SK-N-SH (cell line): Measurements from ENCODE around the gene TGM4. TPM values are rescaled to one million over a fixed set of nuclear protein-coding genes. Genes with fewer than 3 reads are reported as not detected.

Experiments
- CTCF ChIA-PET: fragments of 300-600, 350-600 bp; formaldehyde crosslinking; extraction: SDS; loops from one replicate; lab custom pipeline; 2021; lab: Yijun Ruan, JAX
- POLR2A ChIA-PET: fragments of 350-600 bp; sonication (Branson Sonifier 250); formaldehyde crosslinking; extraction: SDS; loops from one replicate; lab custom pipeline; 2020; ENCODE audit warnings: antibody characterized with exemption, inconsistent platforms; lab: Yijun Ruan, JAX
- DNase-seq: peaks from one replicate; pipeline ENCODE4 v3.0.0; 2012
- H2AFZ ChIP-seq: fragments of 200-600 bp; sonication (generic); 2 replicates; pipeline ENCODE4 v1.8.1; 2016; ENCODE audit warnings: antibody characterized with exemption, mild to moderate bottlenecking, low read depth
- H3F3A ChIP-seq: fragments of 200-600 bp; sonication (generic); replicated peaks from 2 replicates; pipeline ENCODE3; 2016; ENCODE audit warnings: antibody characterized with exemption, mild to moderate bottlenecking; ENCODE audit not compliant: insufficient read depth
- H3K27ac ChIP-seq, 2 experiments: fragments of 200-500 bp in 1 of 2; fragments of 200-600 bp in 1 of 2; sonication (Bioruptor generic) in 1 of 2; sonication (generic), shearing (Covaris generic) in 1 of 2; 2 replicates each; pipeline versions ENCODE4 v1.5.1 to v1.6.1; 2014 to 2016; ENCODE audit warnings: low read depth in 2 of 2, inconsistent platforms in 1 of 2, low read length in 1 of 2, mild to moderate bottlenecking in 1 of 2, mixed read lengths in 1 of 2
- H3K27me3 ChIP-seq: fragments of 200-600 bp; sonication (generic), shearing (Covaris generic); 2 replicates; pipeline ENCODE4 v1.6.1; 2016; ENCODE audit warnings: mixed run types; ENCODE audit not compliant: insufficient read depth
- H3K36me3 ChIP-seq, 2 experiments: fragments of 200-500 bp in 1 of 2; fragments of 200-600 bp in 1 of 2; sonication (Bioruptor generic) in 1 of 2; sonication (generic) in 1 of 2; replicated peaks in 1 of 2; 2 replicates each; pipeline versions ENCODE3 to v1.5.1; 2014 to 2016; ENCODE audit warnings: low read length in 1 of 2, mild to moderate bottlenecking in 1 of 2; ENCODE audit not compliant: insufficient read depth in 2 of 2, control insufficient read depth in 1 of 2
- H3K4me1 ChIP-seq, 2 experiments: fragments of 200-500 bp in 1 of 2; fragments of 200-600 bp in 1 of 2; sonication (Bioruptor generic) in 1 of 2; sonication (generic), shearing (Covaris generic) in 1 of 2; 2 replicates each; pipeline versions ENCODE4 v1.5.1 to v1.6.1; 2014 to 2016; ENCODE audit warnings: low read depth in 1 of 2, low read length in 1 of 2, mixed run types in 1 of 2; ENCODE audit not compliant: insufficient read depth in 2 of 2, control insufficient read depth in 1 of 2
- H3K4me2 ChIP-seq: fragments of 200-600 bp; sonication (generic), shearing (Covaris generic); 2 replicates; pipeline ENCODE4 v1.6.1; 2017; ENCODE audit warnings: mixed run types
- H3K4me3 ChIP-seq, 2 experiments: fragments of 200-500 bp in 1 of 2; fragments of 200-600 bp in 1 of 2; sonication (Bioruptor generic) in 1 of 2; sonication (generic), shearing (Covaris generic) in 1 of 2; 2 replicates each; pipeline versions ENCODE4 v1.5.1 to v1.8.1; 2014 to 2016; ENCODE audit warnings: low read depth in 2 of 2, inconsistent platforms in 1 of 2, low read length in 1 of 2, mild to moderate bottlenecking in 1 of 2, mixed read lengths in 1 of 2, moderate library complexity in 1 of 2
- H3K79me2 ChIP-seq: fragments of 200-600 bp; sonication (generic); 2 replicates; pipeline ENCODE4 v1.8.1; 2017; ENCODE audit warnings: mild to moderate bottlenecking; ENCODE audit not compliant: insufficient read depth
- H3K9ac ChIP-seq: fragments of 200-600 bp; sonication (generic); 2 replicates; pipeline ENCODE4 v1.6.1; 2017; ENCODE audit warnings: mixed run types
- H3K9me2 ChIP-seq: fragments of 200-600 bp; sonication (generic); 2 replicates; pipeline ENCODE4 v1.6.1; 2017; ENCODE audit warnings: mixed run types
- H3K9me3 ChIP-seq: fragments of 200-600 bp; sonication (generic); 2 replicates; pipeline ENCODE4 v1.6.1; 2017; ENCODE audit warnings: mixed run types, mild to moderate bottlenecking, moderate library complexity
- H4K20me1 ChIP-seq: fragments of 200-600 bp; sonication (generic); 2 replicates; pipeline ENCODE4 v1.6.1; 2017; ENCODE audit warnings: mild to moderate bottlenecking, mixed run types; ENCODE audit not compliant: insufficient read depth
- ELF1 ChIP-seq: IDR thresholded peaks from 2 replicates; pipeline ENCODE4 v1.4.0; 2012
- EZH2phosphoT487 ChIP-seq: fragments of 200-600 bp; sonication (generic); IDR thresholded peaks from 2 replicates; pipeline ENCODE4 v1.6.1; 2017; ENCODE audit warnings: low read depth, mixed run types, mild to moderate bottlenecking, antibody characterized with exemption, moderate library complexity, borderline replicate concordance
- FOSL2 ChIP-seq: IDR thresholded peaks from 2 replicates; pipeline ENCODE4 v1.4.0; 2012; ENCODE audit warnings: low read depth, mild to moderate bottlenecking, moderate library complexity, borderline replicate concordance
- FOXJ3 ChIP-seq: sonication (generic); formaldehyde crosslinking; IDR thresholded peaks from 2 replicates; pipeline ENCODE4 v1.5.1; 2020; ENCODE audit warnings: mild to moderate bottlenecking, missing genetic modification reagents
- FOXM1 ChIP-seq: IDR thresholded peaks from 2 replicates; pipeline ENCODE4 v1.4.0; 2012; ENCODE audit warnings: low read depth, mild to moderate bottlenecking
- JUND ChIP-seq: IDR thresholded peaks from 2 replicates; pipeline ENCODE4 v1.4.0; 2012
- MXI1 ChIP-seq: IDR thresholded peaks from 2 replicates; pipeline ENCODE4 v1.6.1; 2012; ENCODE audit warnings: mild to moderate bottlenecking, low read depth, low read length, improper control_type of control experiment
- NFIC ChIP-seq: IDR thresholded peaks from 2 replicates; pipeline ENCODE4 v1.4.0; 2012; ENCODE audit warnings: borderline replicate concordance
- TEAD4 ChIP-seq: IDR thresholded peaks from 2 replicates; pipeline ENCODE4 v1.4.0; 2012; ENCODE audit warnings: mild to moderate bottlenecking, borderline replicate concordance; ENCODE audit not compliant: insufficient read depth
- WGBS: methylation state at CpG from one replicate; pipeline ENCODE4 v1.1.6; 2017; ENCODE audit warnings: low lambda C conversion rate; 5-methylcytosine and 5-hydroxymethylcytosine counted together
- polyA plus RNA-seq, 3 experiments: library from polyadenylated mRNA; depleted of rRNA; stranded (reverse); fragments of >200 nt; gene quantifications; 2 replicates each; pipeline ENCODE4 v1.2.3, GENCODE V29; 2012
- TF ChIP-seq, protein P1 (sequence below): fragments of 200-600 bp; sonication (generic); IDR thresholded peaks from 2 replicates; pipeline ENCODE4 v1.6.1; 2017; ENCODE audit warnings: antibody characterized with exemption, mild to moderate bottlenecking, moderate library complexity
- TF ChIP-seq, protein P2 (sequence below): IDR thresholded peaks from 2 replicates; pipeline ENCODE4 v1.4.0; 2012; ENCODE audit warnings: low read depth, borderline replicate concordance
- TF ChIP-seq, protein P3 (sequence below): fragments of 150-350 bp; IDR thresholded peaks from 2 replicates; pipeline ENCODE4 v1.6.1; 2017; ENCODE audit warnings: antibody characterized with exemption, low read length, low read depth, borderline replicate concordance

The TGM4 gene
- polyA plus RNA-seq, 1 of the 3 experiments (the other 2 are of a cell fraction): 0.12 TPM

DNA sequence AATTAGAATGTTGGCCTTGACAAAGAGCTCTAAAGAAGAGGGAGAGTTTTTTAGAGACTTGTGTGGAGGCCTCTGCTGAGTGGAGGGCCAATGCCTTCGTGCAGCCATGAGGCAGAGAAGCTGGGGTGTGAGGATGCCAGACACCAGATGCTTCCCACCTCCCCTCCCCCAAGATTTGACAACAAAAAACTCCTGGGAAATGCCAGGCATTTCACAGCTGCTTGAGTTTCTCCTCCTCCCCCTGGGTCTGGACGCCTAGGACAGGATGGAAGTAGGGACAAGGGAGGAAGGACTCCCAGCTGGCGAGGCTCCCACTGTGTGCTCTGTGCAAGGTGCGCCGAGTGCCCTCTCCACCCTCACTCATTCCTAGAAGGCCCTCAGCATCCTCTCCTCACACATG lies 20.1 kb downstream of the TGM4 start (continued):
- TF ChIP-seq, protein P1, sequence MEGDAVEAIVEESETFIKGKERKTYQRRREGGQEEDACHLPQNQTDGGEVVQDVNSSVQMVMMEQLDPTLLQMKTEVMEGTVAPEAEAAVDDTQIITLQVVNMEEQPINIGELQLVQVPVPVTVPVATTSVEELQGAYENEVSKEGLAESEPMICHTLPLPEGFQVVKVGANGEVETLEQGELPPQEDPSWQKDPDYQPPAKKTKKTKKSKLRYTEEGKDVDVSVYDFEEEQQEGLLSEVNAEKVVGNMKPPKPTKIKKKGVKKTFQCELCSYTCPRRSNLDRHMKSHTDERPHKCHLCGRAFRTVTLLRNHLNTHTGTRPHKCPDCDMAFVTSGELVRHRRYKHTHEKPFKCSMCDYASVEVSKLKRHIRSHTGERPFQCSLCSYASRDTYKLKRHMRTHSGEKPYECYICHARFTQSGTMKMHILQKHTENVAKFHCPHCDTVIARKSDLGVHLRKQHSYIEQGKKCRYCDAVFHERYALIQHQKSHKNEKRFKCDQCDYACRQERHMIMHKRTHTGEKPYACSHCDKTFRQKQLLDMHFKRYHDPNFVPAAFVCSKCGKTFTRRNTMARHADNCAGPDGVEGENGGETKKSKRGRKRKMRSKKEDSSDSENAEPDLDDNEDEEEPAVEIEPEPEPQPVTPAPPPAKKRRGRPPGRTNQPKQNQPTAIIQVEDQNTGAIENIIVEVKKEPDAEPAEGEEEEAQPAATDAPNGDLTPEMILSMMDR: no peak
- TF ChIP-seq FOXJ3 (CRISPR knock-in tag): no peak
- no peak for TF ChIP-seq JUND
- no peak for TF ChIP-seq MXI1
- TF ChIP-seq FOXM1: no peak
- TF ChIP-seq NFIC: no peak
- TF ChIP-seq, all 33 proteins: peak for 0

DNA sequence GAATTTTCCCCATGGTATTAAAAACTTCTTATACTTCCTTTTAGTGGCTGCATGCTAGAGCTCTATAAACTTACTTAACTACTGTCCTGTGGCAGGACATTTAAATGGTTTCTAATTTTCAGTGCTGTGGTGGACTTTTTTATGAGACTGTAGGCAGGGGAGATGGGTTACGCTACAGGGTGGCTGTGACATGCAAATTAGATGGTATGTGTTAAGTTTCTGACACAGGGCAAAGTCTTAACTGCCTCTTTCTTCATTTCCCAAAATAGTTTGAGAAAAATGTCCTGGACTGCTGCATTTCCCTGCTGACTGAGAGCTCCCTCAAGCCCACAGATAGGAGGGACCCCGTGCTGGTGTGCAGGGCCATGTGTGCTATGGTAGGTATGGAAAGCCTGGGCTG lies 22.0 kb downstream of the TGM4 start:
- Histone ChIP-seq H3K9me2 (no peaks in the 10 kb centered on the region), H3K9me3 (no peaks in the 10 kb centered on the region), H3K36me3 (no peaks in the 10 kb centered on the region), H3K9ac (no peak overlapping the region), H3K79me2 (no peaks in the 10 kb centered on the region), H2AFZ (no peak overlapping the region), H3K27ac (no peak overlapping the region), H3K4me3 (no peak overlapping the region), H3F3A (peaks cover 3% of the 10 kb centered on the region), H4K20me1 (no peaks in the 10 kb centered on the region), H3K4me2 (no peak overlapping the region), H3K4me1 (peaks cover 0 to 6% of the 10 kb centered on the region in 2 experiments; a peak in 3 of 4 replicates), H3K27me3 (no peaks in the 10 kb centered on the region)
- DNase-seq: no peak
- POLR2A ChIA-PET: no interaction called here
- CTCF ChIA-PET: no interaction called here
- 80% methylated on average over 2 of the region's 2 CpGs for WGBS
- TF ChIP-seq FOSL2 (no peak), NFIC (no peak), EZH2phosphoT487 (no peak), TEAD4 (no peak), JUND (no peak), ELF1 (no peak)
- TF ChIP-seq, protein P2, sequence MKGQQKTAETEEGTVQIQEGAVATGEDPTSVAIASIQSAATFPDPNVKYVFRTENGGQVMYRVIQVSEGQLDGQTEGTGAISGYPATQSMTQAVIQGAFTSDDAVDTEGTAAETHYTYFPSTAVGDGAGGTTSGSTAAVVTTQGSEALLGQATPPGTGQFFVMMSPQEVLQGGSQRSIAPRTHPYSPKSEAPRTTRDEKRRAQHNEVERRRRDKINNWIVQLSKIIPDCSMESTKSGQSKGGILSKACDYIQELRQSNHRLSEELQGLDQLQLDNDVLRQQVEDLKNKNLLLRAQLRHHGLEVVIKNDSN: no peak
- TF ChIP-seq, protein P3, sequence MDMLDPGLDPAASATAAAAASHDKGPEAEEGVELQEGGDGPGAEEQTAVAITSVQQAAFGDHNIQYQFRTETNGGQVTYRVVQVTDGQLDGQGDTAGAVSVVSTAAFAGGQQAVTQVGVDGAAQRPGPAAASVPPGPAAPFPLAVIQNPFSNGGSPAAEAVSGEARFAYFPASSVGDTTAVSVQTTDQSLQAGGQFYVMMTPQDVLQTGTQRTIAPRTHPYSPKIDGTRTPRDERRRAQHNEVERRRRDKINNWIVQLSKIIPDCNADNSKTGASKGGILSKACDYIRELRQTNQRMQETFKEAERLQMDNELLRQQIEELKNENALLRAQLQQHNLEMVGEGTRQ: no peak
